ENCODE results near the gene MDFIC. TPM values are rescaled to one million over a fixed set of nuclear protein-coding genes. Genes with fewer than 3 reads are reported as not detected.

Gene MDFIC
- total RNA-seq, 2 donors from 2014 or later = 21.8 to 23.9 TPM

- intact Hi-C loops (cut with DNase I) = no loop called here
- no peak for ATAC-seq
- no peak for DNase-seq
Observed at GRCh38 chr7:115056019-115056418, 134.1 kb downstream of the MDFIC start.

DNA sequence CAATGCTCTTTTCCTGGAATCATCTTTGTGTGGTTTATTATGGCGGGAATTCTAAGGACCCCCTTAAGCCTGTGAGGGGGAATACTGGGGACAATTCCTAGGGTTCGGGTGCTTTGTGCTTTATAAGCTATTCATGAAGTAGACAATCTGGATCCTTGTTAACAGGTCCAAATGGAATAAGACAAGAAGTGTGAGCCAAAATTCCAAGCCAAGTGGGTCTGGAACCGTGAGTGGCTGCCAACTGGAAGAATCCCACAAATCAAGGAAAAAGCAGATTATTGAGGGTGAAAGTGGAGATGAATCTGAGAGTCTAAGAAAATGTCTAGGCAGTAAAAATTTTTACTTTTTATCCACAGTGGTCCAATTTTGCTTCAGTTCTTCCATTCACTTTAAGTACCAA, 136.8 kb downstream of the MDFIC start:
- ATAC-seq = peak in 1 of 2 donors; percentile 47
- intact Hi-C loops (cut with DNase I) = no loop called here
- no peak for DNase-seq

- intact Hi-C loops (cut with DNase I) = no loop called here
- DNase-seq (no peak), ATAC-seq (peak; percentile 23 to 95)
Observed at GRCh38 chr7:115059321-115059720, 137.4 kb downstream of the MDFIC start.

DNA sequence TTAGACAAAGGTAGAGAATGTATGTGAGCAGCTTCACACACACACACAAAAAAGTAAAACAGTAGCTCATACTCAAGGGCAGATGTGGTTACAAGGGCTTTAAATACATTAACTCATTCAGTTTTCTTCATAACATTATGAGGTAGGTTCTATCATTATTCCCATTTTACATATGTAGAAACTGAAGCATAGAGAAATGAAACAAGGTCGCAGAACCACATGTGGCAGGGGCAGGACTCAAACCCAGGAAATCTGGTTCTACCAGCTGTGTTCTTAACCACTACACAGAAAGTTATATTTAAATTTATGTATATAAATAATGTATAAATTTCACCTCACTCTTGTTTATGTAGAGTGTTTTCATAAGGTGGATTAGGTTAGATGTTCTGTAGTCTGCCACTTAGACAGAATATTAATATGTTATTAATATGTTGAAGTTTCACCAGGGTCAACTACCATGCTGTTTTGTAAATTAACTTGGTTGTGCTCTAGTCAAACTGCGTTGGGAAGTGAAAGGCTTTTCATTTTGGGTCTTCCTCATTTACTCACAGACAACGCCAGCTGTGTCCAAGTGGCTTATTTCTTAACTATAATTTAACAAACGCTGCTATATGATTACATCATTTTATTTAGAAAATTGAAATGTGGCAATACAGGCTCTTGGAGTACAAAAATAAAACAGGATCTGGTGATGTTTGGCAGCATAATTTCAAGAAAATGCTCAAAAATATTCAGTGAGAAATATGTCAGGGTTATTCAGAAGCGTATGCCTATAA, 138.4 kb downstream of the MDFIC start:
- no peak for ATAC-seq
- intact Hi-C loops (cut with DNase I) = no loop called here
- no peak for DNase-seq

DNA sequence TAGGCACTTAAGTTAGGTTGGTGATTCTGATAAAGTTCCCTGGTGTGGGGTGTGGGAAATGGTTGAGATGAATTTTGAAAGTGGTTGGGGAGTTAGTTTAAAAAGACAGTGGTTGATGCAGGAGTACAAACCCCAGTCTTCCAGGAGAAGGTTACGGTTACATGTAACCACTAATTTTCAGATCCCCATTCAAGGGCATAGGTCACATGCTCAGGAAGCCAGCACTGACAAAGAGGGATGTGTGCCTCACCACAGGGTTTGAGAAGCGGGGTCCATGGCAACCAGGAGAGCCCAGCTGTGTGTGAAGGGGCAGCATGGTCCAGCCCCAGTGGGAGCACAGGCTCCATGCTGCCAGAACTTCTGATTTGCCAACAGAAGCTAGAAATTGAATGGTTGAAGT, 144.2 kb downstream of the MDFIC start:
- DNase-seq (no peak), ATAC-seq (peak in 1 of 2 donors; percentile 41)
- intact Hi-C loops (cut with DNase I) = no loop called here

- DNase-seq (no peak), ATAC-seq (no peak)
- intact Hi-C loops (cut with DNase I) = no loop called here
Observed at GRCh38 chr7:115066634-115067033, 144.7 kb downstream of the MDFIC start.

- no peak for ATAC-seq
- intact Hi-C loops (cut with DNase I) = no loop called here
Observed at GRCh38 chr7:115068220-115068619, 146.3 kb downstream of the MDFIC start.

More at GRCh38 chr7:115068220-115068619, 146.3 kb downstream of the MDFIC start:
- no peak for DNase-seq
